Small intestine (tissue), 7 donors: ENCODE measurements around the gene NOTCH1. TPM values are rescaled to one million over a fixed set of nuclear protein-coding genes. Genes with fewer than 3 reads are reported as not detected.
A peak's percentile ranks its signal among the peaks of the same experiment; 100 is the strongest.

Source experiments
- DNase-seq, 2 donors: peaks; one replicate each; pipeline versions ENCODE4 v3.0.0 to v3.0.0-alpha.2; 2013
- FAIRE-seq: peaks from 2 replicates; lab custom pipeline; 2012; peaks lifted over from hg19 to GRCh38; lab: Jason Lieb, UNC
- H3K27ac ChIP-seq, 3 donors: one replicate each; pipeline ENCODE4 v1.5.1; 2013; ENCODE audit warnings: low read length in 2 of 3, mild to moderate bottlenecking in 2 of 3, control low read depth in 1 of 3, inconsistent platforms in 1 of 3, low read depth in 1 of 3, moderate library complexity in 1 of 3
- H3K27me3 ChIP-seq, 3 donors: one replicate each; pipeline ENCODE4 v1.6.1; 2013; ENCODE audit warnings: low read length in 3 of 3, inconsistent platforms in 1 of 3; ENCODE audit not compliant: control insufficient read depth in 3 of 3, insufficient read depth in 3 of 3
- H3K36me3 ChIP-seq, 3 donors: one replicate each; pipeline ENCODE4 v1.6.1; 2013; ENCODE audit warnings: low read length in 3 of 3, inconsistent platforms in 1 of 3, low read depth in 1 of 3, mild to moderate bottlenecking in 1 of 3, moderate library complexity in 1 of 3; ENCODE audit not compliant: control insufficient read depth in 3 of 3, insufficient read depth in 2 of 3
- H3K4me1 ChIP-seq, 3 donors: one replicate each; pipeline ENCODE4 v1.6.1; 2013; ENCODE audit warnings: low read length in 2 of 3, inconsistent platforms in 1 of 3, low read depth in 1 of 3, mild to moderate bottlenecking in 1 of 3, moderate library complexity in 1 of 3; ENCODE audit not compliant: control insufficient read depth in 3 of 3, insufficient read depth in 2 of 3
- H3K4me3 ChIP-seq, 3 donors: one replicate each; pipeline ENCODE4 v1.5.1; 2013; ENCODE audit warnings: low read length in 3 of 3, control low read depth in 1 of 3, inconsistent platforms in 1 of 3, low read depth in 1 of 3, mild to moderate bottlenecking in 1 of 3, moderate library complexity in 1 of 3
- H3K9me3 ChIP-seq, 2 donors: one replicate each; pipeline ENCODE4 v1.6.1; 2013; ENCODE audit warnings: low read depth in 1 of 2, low read length in 1 of 2; ENCODE audit not compliant: control insufficient read depth in 2 of 2, insufficient read depth in 1 of 2
- WGBS, 3 donors: extraction: QIAGEN DNeasy Blood & Tissue Kit; methylation state at CpG; one replicate each; pipeline ENCODE4 v1.1.7; 2013; 5-methylcytosine and 5-hydroxymethylcytosine counted together
- polyA plus RNA-seq, 4 donors: library from polyadenylated mRNA; stranded (reverse) in 3 of 4; unstranded in 1 of 4; fragments of 200-250 nt in 3 of 4; fragments of 120-200 nt in 1 of 4; gene quantifications; one replicate each; pipeline versions ENCODE4 v1.2.1 to v1.2.3, GENCODE V29; 2013
- donor health status: healthy with polysubstance abuse.
- donor health status: control.
- donor health status: control.
- donor health status: Bipolar disorder and iron deficiency.
- donor health status: healthy.

NOTCH1 gene
- polyA plus RNA-seq, 4 donors: 1.8 to 19.8 (median 7.3) TPM

GRCh38 chr9:136557036-136557435 is 11.2 kb upstream of the NOTCH1 start:
- H3K27me3 ChIP-seq: no peaks in the 10 kb centered on the region
- WGBS, 3 donors: 75 to 88% (median 79%) methylated on average over 9 to 10 of the region's 10 CpGs
- H3K4me3 ChIP-seq: no peak overlapping the region
- H3K36me3 ChIP-seq: no peaks in the 10 kb centered on the region
- peaks cover 0 to 7% of the 10 kb centered on the region in 2 donors for H3K9me3 ChIP-seq
- no peak for DNase-seq
- H3K4me1 ChIP-seq: peaks cover 0 to 5% (median 0%) of the 10 kb centered on the region in 3 donors
- no peak for FAIRE-seq
- H3K27ac ChIP-seq: no peak overlapping the region

- FAIRE-seq (no peak), DNase-seq (no peak)
- peaks cover 0 to 7% of the 10 kb centered on the region in 2 donors for H3K9me3 ChIP-seq
- no peak overlapping the region for H3K4me3 ChIP-seq
- H3K27me3 ChIP-seq: no peaks in the 10 kb centered on the region
- no peak overlapping the region for H3K27ac ChIP-seq
- WGBS, 3 donors: 90 to 92% (median 90%) methylated on average over 18 of the region's 18 CpGs
- peaks cover 0 to 11% (median 6%) of the 10 kb centered on the region in 3 donors for H3K4me1 ChIP-seq
- H3K36me3 ChIP-seq: no peaks in the 10 kb centered on the region
These were observed 10.3 kb upstream of the NOTCH1 start for GRCh38 chr9:136556166-136556565.

GRCh38 chr9:136554870-136555269 is 9.0 kb upstream of the NOTCH1 start:
- no peak for FAIRE-seq
- DNase-seq: no peak
- H3K27me3 ChIP-seq: no peaks in the 10 kb centered on the region
- peaks cover 0 to 6% of the 10 kb centered on the region in 2 donors for H3K9me3 ChIP-seq
- no peaks in the 10 kb centered on the region for H3K36me3 ChIP-seq
- no peak overlapping the region for H3K27ac ChIP-seq
- no peak overlapping the region for H3K4me3 ChIP-seq
- H3K4me1 ChIP-seq: peaks cover 0 to 21% (median 13%) of the 10 kb centered on the region in 3 donors
- 88 to 90% (median 90%) methylated on average over 19 of the region's 19 CpGs for WGBS, 3 donors

GRCh38 chr9:136553581-136553980 is 7.7 kb upstream of the NOTCH1 start:
- Histone ChIP-seq H3K27ac (no peak overlapping the region), H3K36me3 (no peaks in the 10 kb centered on the region), H3K27me3 (no peaks in the 10 kb centered on the region), H3K4me1 (peaks cover 0 to 20% (median 13%) of the 10 kb centered on the region in 3 donors), H3K9me3 (no peaks in the 10 kb centered on the region), H3K4me3 (no peak overlapping the region)
- FAIRE-seq (no peak), DNase-seq (no peak)
- 87 to 93% (median 91%) methylated on average over 12 to 14 of the region's 14 CpGs for WGBS, 3 donors

- DNase-seq (no peak), FAIRE-seq (no peak)
- Histone ChIP-seq H3K9me3 (no peaks in the 10 kb centered on the region), H3K4me3 (no peak overlapping the region), H3K36me3 (no peaks in the 10 kb centered on the region), H3K4me1 (peaks cover 0 to 24% (median 13%) of the 10 kb centered on the region in 3 donors), H3K27ac (peak overlapping the region in 2 of 3 donors; percentile 38 to 51), H3K27me3 (no peaks in the 10 kb centered on the region)
- 44 to 81% (median 73%) methylated on average over 22 of the region's 22 CpGs for WGBS, 3 donors
These were observed 6.4 kb upstream of the NOTCH1 start for GRCh38 chr9:136552117-136552703.

GRCh38 chr9:136551401-136552116 is 5.7 kb upstream of the NOTCH1 start:
- no peak overlapping the region for H3K4me3 ChIP-seq
- H3K27me3 ChIP-seq: peaks cover 0 to 4% (median 0%) of the 10 kb centered on the region in 3 donors
- no peaks in the 10 kb centered on the region for H3K36me3 ChIP-seq
- H3K9me3 ChIP-seq: no peaks in the 10 kb centered on the region
- peak overlapping the region in 2 of 3 donors; percentile 25 to 26 for H3K27ac ChIP-seq
- FAIRE-seq (no peak), DNase-seq (peak; percentile 43 to 58)
- WGBS, 3 donors: 27 to 28% (median 27%) methylated on average over 22 of the region's 22 CpGs
- peaks cover 0 to 30% (median 13%) of the 10 kb centered on the region in 3 donors for H3K4me1 ChIP-seq

- no peaks in the 10 kb centered on the region for H3K9me3 ChIP-seq
- WGBS, 3 donors: 63 to 71% (median 69%) methylated on average over 11 to 13 of the region's 13 CpGs
- no peak overlapping the region for H3K4me3 ChIP-seq
- no peak for FAIRE-seq
- no peak overlapping the region for H3K27ac ChIP-seq
- H3K4me1 ChIP-seq: peaks cover 0 to 35% (median 13%) of the 10 kb centered on the region in 3 donors
- H3K27me3 ChIP-seq: peaks cover 0 to 4% (median 0%) of the 10 kb centered on the region in 3 donors
- H3K36me3 ChIP-seq: no peaks in the 10 kb centered on the region
- no peak for DNase-seq
These were observed 4.8 kb upstream of the NOTCH1 start for GRCh38 chr9:136550439-136551289.
